Measurements from ENCODE around the gene RASAL2.
"Not testable (repeated sequence)": the region's sequence is repeated elsewhere in the genome, so short reads cannot be mapped to it uniquely, and the experiment has no call there.

RASAL2 gene

GRCh38 chr1:178202095-178202494 lies 108.2 kb downstream of the RASAL2 start:
- H3K27me3 ChIP-seq (ENCODE audit: control insufficient read depth, insufficient read depth, low read length); H3K36me3 ChIP-seq (ENCODE audit: control insufficient read depth, insufficient read depth, low read length); H3K4me1 ChIP-seq (ENCODE audit: control insufficient read depth, insufficient read depth, low read length); H3K9ac ChIP-seq (ENCODE audit: low read depth, low read length); H3K27ac ChIP-seq (ENCODE audit: low read depth, low read length); H3K4me3 ChIP-seq (ENCODE audit: low read depth, low read length): not testable (repeated sequence)
- H3K9me3 ChIP-seq (ENCODE audit: control insufficient read depth, insufficient read depth, low read length) = peaks cover 13% of the 10 kb centered on the region

DNA sequence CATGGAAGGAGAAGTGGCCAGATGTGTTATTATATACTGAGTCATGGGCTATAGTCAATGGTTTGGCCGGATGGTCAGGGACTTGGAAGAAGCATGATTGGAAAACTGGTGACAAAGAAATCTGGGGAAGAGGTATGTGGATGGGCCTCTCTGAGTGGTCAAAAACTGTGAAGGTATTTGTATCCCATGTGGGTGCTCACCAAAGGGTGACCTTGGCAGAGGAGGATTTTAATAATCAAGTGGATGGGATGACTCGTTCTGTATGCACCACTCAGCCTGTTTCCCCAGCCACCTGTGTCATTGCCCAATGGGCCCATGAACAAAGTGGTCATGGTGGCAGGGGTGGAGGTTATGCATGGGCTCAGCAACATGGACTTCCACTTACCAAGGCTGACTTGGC lies 108.6 kb downstream of the RASAL2 start:
- H3K27me3 ChIP-seq (ENCODE audit: control insufficient read depth, insufficient read depth, low read length); H3K36me3 ChIP-seq (ENCODE audit: control insufficient read depth, insufficient read depth, low read length); H3K4me1 ChIP-seq (ENCODE audit: control insufficient read depth, insufficient read depth, low read length); H3K9ac ChIP-seq (ENCODE audit: low read depth, low read length); H3K27ac ChIP-seq (ENCODE audit: low read depth, low read length); H3K4me3 ChIP-seq (ENCODE audit: low read depth, low read length): not testable (repeated sequence)
- peaks cover 16% of the 10 kb centered on the region for H3K9me3 ChIP-seq (ENCODE audit: control insufficient read depth, insufficient read depth, low read length)

DNA sequence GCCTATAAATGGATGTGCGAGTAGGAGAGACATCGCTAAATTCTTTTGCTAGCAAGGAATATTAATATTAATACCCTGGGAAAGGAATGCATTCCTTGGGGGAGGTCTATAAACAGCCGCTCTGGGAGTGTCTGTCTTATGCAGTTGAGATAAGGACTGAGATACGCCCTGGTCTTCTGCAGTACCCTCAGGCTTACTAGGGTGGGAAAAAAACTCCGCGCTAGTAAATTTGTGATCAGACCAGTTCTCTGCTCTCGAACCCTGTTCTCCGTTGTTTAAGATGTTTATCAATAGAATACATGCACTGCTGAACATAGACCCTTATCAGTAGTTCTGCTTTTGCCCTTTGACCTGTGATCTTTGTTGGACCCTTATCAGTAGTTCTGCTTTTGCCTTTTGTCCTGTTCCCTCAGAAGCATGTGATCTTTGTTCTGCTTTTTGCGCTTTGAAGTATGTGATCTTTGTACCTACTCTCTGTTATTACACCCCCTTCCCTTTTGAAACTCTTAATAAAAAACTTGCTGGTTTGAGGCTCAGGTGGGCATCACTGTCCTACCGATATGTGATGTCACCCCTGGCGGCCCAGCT lies 114.5 kb downstream of the RASAL2 start:
- not testable (repeated sequence) for H3K4me3 ChIP-seq (ENCODE audit: low read depth, low read length)

GRCh38 chr1:178209935-178210334 lies 116.0 kb downstream of the RASAL2 start:
- no peaks in the 10 kb centered on the region for H3K27me3 ChIP-seq (ENCODE audit: control insufficient read depth, insufficient read depth, low read length)
- no peak overlapping the region for H3K27ac ChIP-seq (ENCODE audit: low read depth, low read length)
- H3K9me3 ChIP-seq (ENCODE audit: control insufficient read depth, insufficient read depth, low read length) = peaks cover 28% of the 10 kb centered on the region
- no peak overlapping the region for H3K9ac ChIP-seq (ENCODE audit: low read depth, low read length)
- H3K4me1 ChIP-seq (ENCODE audit: control insufficient read depth, insufficient read depth, low read length) = no peaks in the 10 kb centered on the region
- H3K36me3 ChIP-seq (ENCODE audit: control insufficient read depth, insufficient read depth, low read length) = no peaks in the 10 kb centered on the region
- H3K4me3 ChIP-seq (ENCODE audit: low read depth, low read length) = no peak overlapping the region

More for the DNA sequence above, 114.5 kb downstream of the RASAL2 start:
- H3K36me3 ChIP-seq (ENCODE audit: control insufficient read depth, insufficient read depth, low read length); H3K4me1 ChIP-seq (ENCODE audit: control insufficient read depth, insufficient read depth, low read length); H3K27ac ChIP-seq (ENCODE audit: low read depth, low read length); H3K27me3 ChIP-seq (ENCODE audit: control insufficient read depth, insufficient read depth, low read length); H3K9ac ChIP-seq (ENCODE audit: low read depth, low read length): not testable (repeated sequence)
- peaks cover 28% of the 10 kb centered on the region for H3K9me3 ChIP-seq (ENCODE audit: control insufficient read depth, insufficient read depth, low read length)

GRCh38 chr1:178218550-178218949 lies 124.6 kb downstream of the RASAL2 start:
- Histone ChIP-seq H3K27me3 (ENCODE audit: control insufficient read depth, insufficient read depth, low read length) (no peaks in the 10 kb centered on the region), H3K4me1 (ENCODE audit: control insufficient read depth, insufficient read depth, low read length) (peaks cover 3% of the 10 kb centered on the region; the same call in 1 of the 2 replicates), H3K36me3 (ENCODE audit: control insufficient read depth, insufficient read depth, low read length) (no peaks in the 10 kb centered on the region), H3K9ac (ENCODE audit: low read depth, low read length) (no peak overlapping the region), H3K27ac (ENCODE audit: low read depth, low read length) (no peak overlapping the region), H3K9me3 (ENCODE audit: control insufficient read depth, insufficient read depth, low read length) (no peaks in the 10 kb centered on the region), H3K4me3 (ENCODE audit: low read depth, low read length) (no peak overlapping the region)

GRCh38 chr1:178220094-178220493 lies 126.2 kb downstream of the RASAL2 start:
- Histone ChIP-seq H3K9ac (ENCODE audit: low read depth, low read length) (no peak overlapping the region), H3K4me1 (ENCODE audit: control insufficient read depth, insufficient read depth, low read length) (peaks cover 3% of the 10 kb centered on the region; the same call in 1 of the 2 replicates), H3K36me3 (ENCODE audit: control insufficient read depth, insufficient read depth, low read length) (no peaks in the 10 kb centered on the region), H3K27ac (ENCODE audit: low read depth, low read length) (no peak overlapping the region), H3K4me3 (ENCODE audit: low read depth, low read length) (no peak overlapping the region), H3K27me3 (ENCODE audit: control insufficient read depth, insufficient read depth, low read length) (no peaks in the 10 kb centered on the region), H3K9me3 (ENCODE audit: control insufficient read depth, insufficient read depth, low read length) (no peaks in the 10 kb centered on the region)

- no peaks in the 10 kb centered on the region for H3K36me3 ChIP-seq (ENCODE audit: control insufficient read depth, insufficient read depth, low read length)
- no peaks in the 10 kb centered on the region for H3K27me3 ChIP-seq (ENCODE audit: control insufficient read depth, insufficient read depth, low read length)
- no peak overlapping the region for H3K4me3 ChIP-seq (ENCODE audit: low read depth, low read length)
- H3K4me1 ChIP-seq (ENCODE audit: control insufficient read depth, insufficient read depth, low read length) = peaks cover 8% of the 10 kb centered on the region
- H3K9ac ChIP-seq (ENCODE audit: low read depth, low read length) = no peak overlapping the region
- H3K9me3 ChIP-seq (ENCODE audit: control insufficient read depth, insufficient read depth, low read length) = no peaks in the 10 kb centered on the region
- H3K27ac ChIP-seq (ENCODE audit: low read depth, low read length) = no peak overlapping the region
These were observed 129.4 kb downstream of the RASAL2 start for GRCh38 chr1:178223289-178223688.

GRCh38 chr1:178224358-178224757 lies 130.5 kb downstream of the RASAL2 start:
- Histone ChIP-seq H3K36me3 (ENCODE audit: control insufficient read depth, insufficient read depth, low read length) (no peaks in the 10 kb centered on the region), H3K27ac (ENCODE audit: low read depth, low read length) (no peak overlapping the region), H3K27me3 (ENCODE audit: control insufficient read depth, insufficient read depth, low read length) (no peaks in the 10 kb centered on the region), H3K9ac (ENCODE audit: low read depth, low read length) (no peak overlapping the region), H3K4me3 (ENCODE audit: low read depth, low read length) (no peak overlapping the region), H3K4me1 (ENCODE audit: control insufficient read depth, insufficient read depth, low read length) (peaks cover 8% of the 10 kb centered on the region), H3K9me3 (ENCODE audit: control insufficient read depth, insufficient read depth, low read length) (no peaks in the 10 kb centered on the region)

- Histone ChIP-seq H3K36me3 (ENCODE audit: control insufficient read depth, insufficient read depth, low read length) (no peaks in the 10 kb centered on the region), H3K4me3 (ENCODE audit: low read depth, low read length) (no peak overlapping the region), H3K27me3 (ENCODE audit: control insufficient read depth, insufficient read depth, low read length) (no peaks in the 10 kb centered on the region), H3K9ac (ENCODE audit: low read depth, low read length) (no peak overlapping the region), H3K9me3 (ENCODE audit: control insufficient read depth, insufficient read depth, low read length) (no peaks in the 10 kb centered on the region), H3K27ac (ENCODE audit: low read depth, low read length) (no peak overlapping the region), H3K4me1 (ENCODE audit: control insufficient read depth, insufficient read depth, low read length) (peaks cover 5% of the 10 kb centered on the region)
These were observed 137.0 kb downstream of the RASAL2 start for GRCh38 chr1:178230881-178231409.

- no peaks in the 10 kb centered on the region for H3K27me3 ChIP-seq (ENCODE audit: control insufficient read depth, insufficient read depth, low read length)
- H3K36me3 ChIP-seq (ENCODE audit: control insufficient read depth, insufficient read depth, low read length) = no peaks in the 10 kb centered on the region
- no peak overlapping the region for H3K4me3 ChIP-seq (ENCODE audit: low read depth, low read length)
- peaks cover 7% of the 10 kb centered on the region; the same call in 1 of the 2 replicates for H3K4me1 ChIP-seq (ENCODE audit: control insufficient read depth, insufficient read depth, low read length)
- no peak overlapping the region for H3K27ac ChIP-seq (ENCODE audit: low read depth, low read length)
- H3K9ac ChIP-seq (ENCODE audit: low read depth, low read length) = no peak overlapping the region
- no peaks in the 10 kb centered on the region for H3K9me3 ChIP-seq (ENCODE audit: control insufficient read depth, insufficient read depth, low read length)
These were observed 138.2 kb downstream of the RASAL2 start for GRCh38 chr1:178232108-178232507.

GRCh38 chr1:178232949-178233348 lies 139.0 kb downstream of the RASAL2 start:
- Histone ChIP-seq H3K27me3 (ENCODE audit: control insufficient read depth, insufficient read depth, low read length) (no peaks in the 10 kb centered on the region), H3K27ac (ENCODE audit: low read depth, low read length) (no peak overlapping the region), H3K4me1 (ENCODE audit: control insufficient read depth, insufficient read depth, low read length) (peaks cover 7% of the 10 kb centered on the region; the same call in 1 of the 2 replicates), H3K9me3 (ENCODE audit: control insufficient read depth, insufficient read depth, low read length) (no peaks in the 10 kb centered on the region), H3K4me3 (ENCODE audit: low read depth, low read length) (no peak overlapping the region), H3K9ac (ENCODE audit: low read depth, low read length) (no peak overlapping the region), H3K36me3 (ENCODE audit: control insufficient read depth, insufficient read depth, low read length) (no peaks in the 10 kb centered on the region)
